Measurements from ENCODE around the gene KCMF1.

DNA sequence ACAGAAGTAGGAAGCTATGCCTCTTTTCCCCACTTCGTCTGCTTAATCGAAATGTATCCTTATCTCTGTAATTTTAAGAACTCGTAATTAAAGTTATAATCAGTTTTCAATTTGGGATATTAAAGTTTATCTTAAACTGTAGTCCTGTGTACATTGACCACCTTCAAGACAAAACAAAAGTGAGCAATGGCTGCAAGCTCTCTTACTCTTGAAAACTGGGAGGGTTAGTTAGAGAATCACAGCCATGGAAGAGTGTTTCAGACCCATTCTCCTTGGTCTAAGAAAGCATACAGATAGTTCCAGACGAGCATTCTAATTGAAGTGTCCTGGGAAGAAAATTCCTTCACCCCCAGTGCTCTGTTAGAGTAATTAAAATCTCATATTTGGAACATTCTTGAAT lies 2.0 kb downstream of the KCMF1 start:
- TF ChIP-seq, protein P1, sequence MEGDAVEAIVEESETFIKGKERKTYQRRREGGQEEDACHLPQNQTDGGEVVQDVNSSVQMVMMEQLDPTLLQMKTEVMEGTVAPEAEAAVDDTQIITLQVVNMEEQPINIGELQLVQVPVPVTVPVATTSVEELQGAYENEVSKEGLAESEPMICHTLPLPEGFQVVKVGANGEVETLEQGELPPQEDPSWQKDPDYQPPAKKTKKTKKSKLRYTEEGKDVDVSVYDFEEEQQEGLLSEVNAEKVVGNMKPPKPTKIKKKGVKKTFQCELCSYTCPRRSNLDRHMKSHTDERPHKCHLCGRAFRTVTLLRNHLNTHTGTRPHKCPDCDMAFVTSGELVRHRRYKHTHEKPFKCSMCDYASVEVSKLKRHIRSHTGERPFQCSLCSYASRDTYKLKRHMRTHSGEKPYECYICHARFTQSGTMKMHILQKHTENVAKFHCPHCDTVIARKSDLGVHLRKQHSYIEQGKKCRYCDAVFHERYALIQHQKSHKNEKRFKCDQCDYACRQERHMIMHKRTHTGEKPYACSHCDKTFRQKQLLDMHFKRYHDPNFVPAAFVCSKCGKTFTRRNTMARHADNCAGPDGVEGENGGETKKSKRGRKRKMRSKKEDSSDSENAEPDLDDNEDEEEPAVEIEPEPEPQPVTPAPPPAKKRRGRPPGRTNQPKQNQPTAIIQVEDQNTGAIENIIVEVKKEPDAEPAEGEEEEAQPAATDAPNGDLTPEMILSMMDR (conservative IDR thresholded peaks at IDR 0.05): no peak
- no peak for TF ChIP-seq ZFX (IDR thresholded peaks at IDR 0.05)

Data from C4-2B (cell line).